HG03460 (cell line): ENCODE results near the gene SERINC5.

Source experiments
- ATAC-seq: cut with Tn5 transposase; IDR thresholded peaks from one replicate; pipeline ENCODE4 v1.9.1; 2021; ENCODE audit not compliant: unreplicated experiment

Gene SERINC5

DNA sequence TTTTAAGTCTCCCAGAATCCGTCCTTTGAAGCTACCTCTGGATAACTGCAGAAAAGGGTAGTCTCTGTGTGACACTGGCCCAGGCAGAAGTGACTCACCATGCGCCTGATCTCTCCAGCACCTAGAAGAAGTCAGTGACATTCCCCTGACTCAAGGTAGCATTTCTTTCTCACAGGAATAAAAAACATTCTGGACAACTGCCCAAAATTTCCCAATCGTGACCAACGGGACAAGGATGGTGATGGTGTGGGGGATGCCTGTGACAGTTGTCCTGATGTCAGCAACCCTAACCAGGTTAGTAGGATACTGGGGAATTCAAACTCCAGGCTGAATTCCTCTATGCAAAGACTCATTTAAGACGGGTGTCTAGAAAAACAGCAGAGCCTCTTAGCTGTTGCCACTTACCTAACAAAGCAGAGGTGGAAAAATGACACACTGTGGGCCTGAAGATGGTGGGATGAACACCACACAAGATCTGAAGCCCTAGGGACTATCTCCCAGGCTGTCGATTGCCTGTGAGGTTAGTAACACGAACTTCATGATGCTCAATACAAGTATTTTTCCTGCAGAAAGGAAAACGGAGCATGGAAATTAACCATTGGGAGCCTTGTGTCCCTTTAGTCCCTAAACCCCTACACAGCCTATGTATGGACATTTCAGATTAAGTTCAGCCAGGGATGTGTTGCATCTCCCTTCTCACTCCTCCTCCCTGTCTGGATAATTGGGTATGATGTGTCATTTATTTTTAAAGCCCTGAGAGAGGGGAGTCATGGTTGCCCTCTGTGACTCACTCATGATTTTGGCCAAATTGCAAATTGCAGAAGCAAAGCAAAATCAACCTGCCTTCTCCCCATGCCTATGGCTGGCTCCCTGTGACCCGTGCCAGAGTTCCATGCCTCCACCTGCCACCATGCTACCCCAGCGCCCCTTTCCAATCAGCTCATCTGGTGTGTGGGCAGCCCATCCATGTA lies 183.5 kb downstream of the SERINC5 start:
- no peak for ATAC-seq

GRCh38 chr5:80071510-80072021 lies 184.3 kb downstream of the SERINC5 start:
- no peak for ATAC-seq

DNA sequence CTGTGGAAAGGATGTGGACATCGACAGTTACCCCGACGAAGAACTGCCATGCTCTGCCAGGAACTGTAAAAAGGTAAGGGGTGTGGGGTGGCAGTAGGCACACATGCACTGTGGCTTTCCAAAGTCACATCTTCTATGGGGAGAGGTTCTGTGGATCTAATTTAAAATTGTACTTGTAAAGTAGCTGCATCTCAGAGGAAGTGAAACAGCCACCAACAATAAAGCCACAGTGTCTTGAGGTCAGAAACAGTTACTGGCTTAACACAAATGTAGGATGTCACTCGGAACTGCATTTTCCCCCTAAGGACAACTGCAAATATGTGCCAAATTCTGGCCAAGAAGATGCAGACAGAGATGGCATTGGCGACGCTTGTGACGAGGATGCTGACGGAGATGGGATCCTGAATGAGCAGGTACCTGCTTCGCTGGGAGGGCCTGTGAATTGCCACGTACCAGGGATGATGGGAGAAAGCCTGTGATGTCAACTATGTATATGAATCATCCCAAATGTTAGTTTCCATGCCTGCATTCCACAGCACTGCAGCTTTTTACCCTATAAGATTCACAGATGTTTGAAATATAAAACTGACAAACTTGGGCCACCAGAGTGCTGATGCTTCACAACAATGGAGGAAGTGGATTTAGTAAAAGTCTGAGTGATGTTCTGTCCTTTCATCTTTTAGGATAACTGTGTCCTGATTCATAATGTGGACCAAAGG lies 185.4 kb downstream of the SERINC5 start:
- no peak for ATAC-seq

GRCh38 chr5:80069918-80070318 lies 185.9 kb downstream of the SERINC5 start:
- ATAC-seq, result no peak

GRCh38 chr5:80069251-80069800 lies 186.5 kb downstream of the SERINC5 start:
- no peak for ATAC-seq

DNA sequence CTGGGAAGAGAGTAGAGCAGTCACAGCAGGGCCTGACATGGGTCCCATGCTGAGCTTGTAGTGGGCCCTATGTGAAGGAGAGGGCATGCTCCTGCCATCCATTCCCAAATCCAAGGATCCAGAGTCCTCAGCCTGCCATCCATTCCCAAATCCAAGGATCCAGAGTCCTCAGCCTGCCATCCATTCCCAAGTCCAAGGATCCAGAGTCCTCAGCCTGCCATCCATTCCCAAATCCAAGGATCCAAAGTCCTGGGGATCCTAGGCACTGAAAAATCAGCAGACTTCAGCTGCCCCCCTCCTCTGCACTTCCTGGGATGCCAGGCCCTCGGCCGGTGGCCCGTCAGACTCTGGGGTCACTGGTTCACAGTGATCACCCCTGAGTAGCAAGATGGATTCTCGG lies 187.1 kb downstream of the SERINC5 start:
- ATAC-seq, result no peak

- ATAC-seq, result no peak
Measured at GRCh38 chr5:80068246-80068636, 187.6 kb downstream of the SERINC5 start.

GRCh38 chr5:80067531-80068245 lies 188.2 kb downstream of the SERINC5 start:
- no peak for ATAC-seq

- no peak for ATAC-seq
Measured at GRCh38 chr5:80067016-80067415, 188.8 kb downstream of the SERINC5 start.

GRCh38 chr5:80064124-80064523 lies 191.7 kb downstream of the SERINC5 start:
- ATAC-seq, result no peak
